IPS-18a (cell line): ENCODE measurements around the gene OR1D5.
"Not testable (repeated sequence)": the region's sequence is repeated elsewhere in the genome, so short reads cannot be mapped to it uniquely, and the experiment has no call there.

ENCODE experiments used
- H3K27ac ChIP-seq: one replicate; pipeline ENCODE4 v1.5.1; 2013; ENCODE audit warnings: low read length
- H3K27me3 ChIP-seq: one replicate; pipeline ENCODE4 v1.6.1; 2013; ENCODE audit warnings: mild to moderate bottlenecking, low read length; ENCODE audit not compliant: control insufficient read depth, insufficient read depth
- H3K36me3 ChIP-seq: one replicate; pipeline ENCODE4 v1.6.1; 2013; ENCODE audit warnings: low read depth, low read length; ENCODE audit not compliant: control insufficient read depth
- H3K4me1 ChIP-seq: one replicate; pipeline ENCODE4 v1.6.1; 2013; ENCODE audit warnings: low read depth, low read length; ENCODE audit not compliant: control insufficient read depth
- H3K4me3 ChIP-seq: one replicate; pipeline ENCODE4 v1.5.1; 2013; ENCODE audit warnings: low read length
- H3K9ac ChIP-seq: one replicate; pipeline ENCODE4 v1.6.1; 2013; ENCODE audit warnings: mild to moderate bottlenecking, low read length, moderate library complexity
- H3K9me3 ChIP-seq: one replicate; pipeline ENCODE4 v1.6.1; 2013; ENCODE audit warnings: low read depth, low read length; ENCODE audit not compliant: control insufficient read depth

Gene OR1D5, protein sequence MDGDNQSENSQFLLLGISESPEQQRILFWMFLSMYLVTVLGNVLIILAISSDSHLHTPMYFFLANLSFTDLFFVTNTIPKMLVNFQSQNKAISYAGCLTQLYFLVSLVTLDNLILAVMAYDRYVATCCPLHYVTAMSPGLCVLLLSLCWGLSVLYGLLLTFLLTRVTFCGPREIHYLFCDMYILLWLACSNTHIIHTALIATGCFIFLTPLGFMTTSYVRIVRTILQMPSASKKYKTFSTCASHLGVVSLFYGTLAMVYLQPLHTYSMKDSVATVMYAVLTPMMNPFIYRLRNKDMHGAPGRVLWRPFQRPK

DNA sequence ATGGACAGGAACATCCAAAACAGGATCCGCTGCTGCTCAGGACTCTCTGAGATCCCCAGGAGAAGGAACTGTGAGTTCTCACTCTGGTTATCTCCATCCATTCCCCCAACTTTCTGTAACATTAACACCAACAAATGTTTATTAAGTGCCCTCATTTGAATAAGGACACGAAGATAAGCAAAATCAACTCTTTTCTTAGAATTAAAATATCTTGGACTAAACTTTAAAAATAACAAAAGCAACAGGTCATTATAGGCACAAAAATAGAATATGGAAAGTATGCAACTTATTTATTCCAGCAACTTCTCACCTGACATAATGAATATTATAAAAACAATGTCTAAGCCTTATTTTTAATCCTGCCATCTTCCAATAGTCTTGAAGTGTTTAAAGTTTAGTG, at the start of gene OR1D5:
TSS of gene OR1D5 (minus strand) at position 101 of the 400 bp plus-strand sequence. CDS start at position 101, 0 bp downstream.
- H3K27ac ChIP-seq, H3K27me3 ChIP-seq, H3K9me3 ChIP-seq, H3K4me3 ChIP-seq, H3K9ac ChIP-seq, H3K4me1 ChIP-seq, H3K36me3 ChIP-seq: not testable (repeated sequence)

DNA sequence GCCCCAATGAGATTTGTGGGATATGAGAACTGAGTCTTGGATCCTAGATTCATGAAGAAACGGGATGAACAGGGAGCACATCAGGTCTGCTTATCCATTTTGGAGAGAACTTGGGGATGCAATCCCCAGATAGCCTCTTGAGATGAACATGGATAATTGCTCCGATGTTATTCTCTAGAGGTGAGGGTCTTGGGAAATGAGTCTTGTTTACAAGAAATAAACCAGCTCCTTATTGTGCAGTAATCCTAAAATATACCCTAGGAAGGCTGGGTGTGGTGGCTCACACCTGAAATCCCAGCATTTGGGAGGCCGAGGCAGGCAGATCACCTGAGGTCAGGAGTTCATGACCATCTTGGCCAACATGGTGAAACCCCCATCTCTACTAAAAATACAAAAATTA, 40.9 kb upstream of the OR1D5 start, which contains the start of gene OR1D2:
TSS of gene OR1D2 (minus strand) at position 101 of the 400 bp plus-strand sequence. CDS start 11,426 bp downstream, outside the sequence.
- Histone ChIP-seq H3K27me3 (no peaks in the 10 kb centered on the region), H3K9ac (no peak within 1 kb of the TSS), H3K4me3 (no peak within 1 kb of the TSS)

DNA sequence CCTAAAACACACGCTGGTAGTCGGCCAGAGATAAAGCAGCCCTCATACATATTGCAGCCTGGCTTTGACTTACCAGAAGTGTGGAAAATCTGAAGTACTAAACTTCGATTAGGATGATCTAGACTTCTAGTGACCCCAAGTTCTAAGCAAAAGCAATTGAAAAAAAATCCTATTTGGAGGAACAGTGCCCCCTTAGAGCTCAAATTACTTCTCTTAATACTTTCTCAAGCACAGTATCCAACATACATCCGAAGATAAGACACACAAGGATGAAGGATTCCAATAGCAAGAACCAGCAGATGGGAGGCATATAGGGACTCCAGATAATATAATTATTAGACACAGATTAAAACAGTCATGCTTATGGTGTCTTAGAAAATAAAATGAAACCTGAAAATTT, 10.4 kb upstream of the OR1D5 start:
- not testable (repeated sequence) for H3K27me3 ChIP-seq, H3K36me3 ChIP-seq, H3K4me3 ChIP-seq, H3K9ac ChIP-seq, H3K27ac ChIP-seq, H3K4me1 ChIP-seq, H3K9me3 ChIP-seq

More for the DNA sequence above, 40.9 kb upstream of the OR1D5 start, which contains the start of gene OR1D2:
- Histone ChIP-seq H3K9me3 (no peaks in the 10 kb centered on the region), H3K27ac (no peak within 1 kb of the TSS), H3K4me1 (no peaks in the 10 kb centered on the region), H3K36me3 (no peaks in the 10 kb centered on the region)

DNA sequence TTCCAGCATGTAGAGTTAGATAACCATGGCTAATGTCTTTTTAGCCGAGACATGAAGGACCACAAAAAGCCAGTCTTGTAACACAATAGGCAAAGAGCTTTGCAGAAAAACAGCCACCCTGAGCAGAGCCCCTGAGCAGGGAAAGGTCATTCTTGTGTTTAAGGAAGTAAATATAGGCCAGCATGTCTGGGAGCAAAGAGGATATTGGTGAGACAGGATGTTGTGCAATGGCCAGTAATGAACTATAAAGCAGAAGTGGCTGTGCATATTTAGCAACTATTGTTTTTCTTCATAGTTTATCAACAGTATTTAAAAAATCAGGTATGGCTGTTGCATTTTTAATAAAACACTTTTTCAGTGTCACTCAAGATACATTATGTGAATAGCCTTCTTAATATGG, 1.8 kb upstream of the OR1D5 start:
- H3K9ac ChIP-seq, H3K36me3 ChIP-seq: not testable (repeated sequence)

DNA sequence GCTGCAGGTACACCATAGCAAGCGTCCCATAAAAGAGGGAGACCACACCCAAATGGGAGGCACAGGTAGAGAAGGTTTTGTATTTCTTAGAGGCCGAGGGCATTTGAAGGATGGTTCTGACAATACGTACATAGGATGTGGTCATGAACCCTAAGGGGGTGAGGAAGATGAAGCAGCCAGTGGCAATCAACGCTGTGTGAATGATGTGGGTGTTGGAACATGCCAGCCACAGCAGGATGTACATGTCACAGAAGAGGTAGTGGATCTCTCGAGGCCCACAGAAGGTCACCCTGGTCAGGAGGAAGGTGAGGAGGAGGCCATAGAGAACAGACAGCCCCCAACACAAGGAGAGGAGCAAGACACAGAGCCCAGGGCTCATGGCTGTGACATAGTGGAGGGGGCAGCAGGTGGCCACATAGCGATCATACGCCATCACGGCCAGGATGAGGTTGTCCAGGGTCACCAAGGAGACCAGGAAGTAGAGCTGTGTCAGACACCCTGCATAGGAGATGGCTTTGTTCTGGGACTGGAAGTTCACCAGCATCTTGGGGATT, 506 bp downstream of the OR1D5 start:
- not testable (repeated sequence) for H3K4me3 ChIP-seq, H3K27me3 ChIP-seq, H3K9me3 ChIP-seq, H3K4me1 ChIP-seq, H3K27ac ChIP-seq, H3K36me3 ChIP-seq, H3K9ac ChIP-seq

More for the DNA sequence above, 1.8 kb upstream of the OR1D5 start:
- H3K4me3 ChIP-seq, H3K27ac ChIP-seq, H3K4me1 ChIP-seq, H3K9me3 ChIP-seq, H3K27me3 ChIP-seq: not testable (repeated sequence)

DNA sequence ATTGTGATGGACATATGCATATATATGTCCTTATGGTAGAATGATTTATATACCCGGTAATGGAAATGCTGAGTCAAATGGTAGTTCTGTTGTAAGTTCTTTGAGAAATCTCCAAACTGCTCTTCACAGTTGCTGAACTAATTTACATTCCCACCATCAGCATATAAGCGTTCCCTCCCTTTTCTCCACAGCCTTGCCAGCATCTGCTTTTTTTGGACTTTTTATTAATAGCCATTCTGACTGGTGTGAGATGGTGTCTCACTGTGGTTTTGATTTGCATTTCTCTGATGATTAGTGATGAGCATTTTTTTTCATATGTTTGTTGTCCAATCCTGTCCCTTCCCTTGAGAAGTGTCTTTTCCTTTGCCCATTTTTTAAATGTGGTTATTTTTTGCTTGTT, 8.5 kb downstream of the OR1D5 start:
- not testable (repeated sequence) for H3K27ac ChIP-seq, H3K4me1 ChIP-seq, H3K27me3 ChIP-seq, H3K9ac ChIP-seq, H3K36me3 ChIP-seq, H3K4me3 ChIP-seq, H3K9me3 ChIP-seq

DNA sequence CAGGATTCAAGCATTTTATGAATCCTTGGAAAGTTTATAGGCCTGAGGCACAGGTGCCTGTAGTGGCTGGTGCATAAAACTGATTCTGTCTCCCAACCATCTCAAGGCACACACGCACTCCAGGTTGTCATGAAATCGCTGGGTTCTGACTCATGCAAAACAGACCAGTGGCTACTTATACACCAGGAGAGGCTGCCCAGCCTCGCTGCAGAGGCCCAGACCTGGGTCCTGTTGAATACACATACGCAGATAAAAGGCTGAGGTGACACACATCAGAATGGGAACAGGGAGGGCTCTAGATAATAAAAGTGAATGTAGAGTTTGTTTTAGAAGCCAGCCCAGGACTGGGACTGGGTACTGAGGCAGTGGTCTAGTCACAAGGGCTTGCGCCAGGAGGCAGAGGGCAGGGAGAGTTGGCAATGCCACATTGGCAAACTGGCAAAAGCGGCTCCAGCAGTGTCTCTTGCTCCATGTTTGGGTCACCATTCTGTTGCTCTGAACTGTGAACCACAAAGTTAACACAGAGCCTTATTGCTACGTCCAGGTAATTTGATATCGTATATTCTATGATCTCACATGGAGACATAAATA, 13.6 kb downstream of the OR1D5 start:
- H3K4me1 ChIP-seq = no peaks in the 10 kb centered on the region
- H3K9ac ChIP-seq = peak overlapping the region; percentile 61
- H3K27me3 ChIP-seq = no peaks in the 10 kb centered on the region
- H3K36me3 ChIP-seq = no peaks in the 10 kb centered on the region
- no peak overlapping the region for H3K27ac ChIP-seq
- H3K9me3 ChIP-seq = no peaks in the 10 kb centered on the region
- peak overlapping the region; percentile 76 for H3K4me3 ChIP-seq

DNA sequence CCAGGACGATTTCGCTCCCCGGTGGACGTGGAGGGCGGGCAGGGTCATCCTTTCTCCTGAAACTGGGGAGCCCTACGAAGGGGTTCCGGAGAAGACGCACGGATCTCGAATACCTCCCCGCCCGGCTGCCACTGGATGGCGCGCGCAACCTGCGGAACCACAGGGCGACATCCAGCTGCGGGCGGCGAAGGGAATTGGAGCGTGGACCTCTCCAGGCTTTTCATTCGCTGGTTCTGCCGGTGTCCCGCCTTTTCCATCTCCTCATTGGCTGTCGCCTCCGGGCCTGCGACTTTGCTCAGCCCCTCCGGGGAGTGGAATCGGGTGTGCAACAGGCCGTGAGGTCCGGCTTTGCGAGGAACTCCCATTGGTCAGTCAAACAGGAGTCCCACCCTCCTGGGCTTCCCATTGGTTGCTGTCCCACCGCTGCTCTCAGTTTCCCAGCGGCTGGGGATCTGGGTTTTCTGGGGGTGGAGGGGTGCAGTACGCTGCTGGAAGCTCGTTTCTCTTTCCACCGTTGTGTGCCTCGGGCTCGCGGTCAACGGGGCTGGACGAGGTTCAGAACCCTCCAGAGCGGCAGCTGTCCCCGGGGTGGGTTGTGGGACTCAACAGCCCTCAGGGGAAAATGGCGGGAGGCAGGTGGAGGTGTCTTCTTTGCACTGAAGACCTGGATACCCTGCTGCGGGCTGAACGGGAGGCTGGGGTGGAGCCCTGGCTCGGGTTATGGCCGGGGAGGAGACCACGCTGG, 14.5 kb downstream of the OR1D5 start:
- Histone ChIP-seq H3K4me3 (peak overlapping the region; percentile 76), H3K27ac (peak overlapping the region; percentile 69), H3K27me3 (no peaks in the 10 kb centered on the region), H3K9me3 (peaks cover 6% of the 10 kb centered on the region), H3K9ac (peak overlapping the region; percentile 61), H3K36me3 (no peaks in the 10 kb centered on the region), H3K4me1 (no peaks in the 10 kb centered on the region)

DNA sequence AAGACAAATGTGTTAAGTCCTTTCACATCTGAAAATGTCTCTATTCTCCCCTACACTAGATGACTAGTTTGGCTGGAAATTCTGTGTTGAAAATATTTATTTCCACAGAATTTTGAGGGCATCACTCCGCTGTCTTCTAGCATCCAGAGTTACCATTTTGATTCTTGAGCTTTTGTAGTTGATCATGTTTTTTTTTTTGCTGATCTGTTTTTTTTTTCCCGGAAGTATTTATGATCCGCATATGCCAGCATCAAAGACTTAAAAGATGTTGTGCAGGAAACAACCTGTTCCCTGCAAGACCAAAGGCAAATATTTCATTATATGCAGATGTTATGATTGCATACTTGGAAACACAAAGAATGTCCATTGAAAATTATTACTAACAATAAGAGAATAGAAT, 16.7 kb downstream of the OR1D5 start:
- Histone ChIP-seq H3K27ac (no peak overlapping the region), H3K9ac (no peak overlapping the region), H3K4me1 (no peaks in the 10 kb centered on the region), H3K36me3 (no peaks in the 10 kb centered on the region), H3K27me3 (no peaks in the 10 kb centered on the region), H3K4me3 (no peak overlapping the region), H3K9me3 (peaks cover 13% of the 10 kb centered on the region)

DNA sequence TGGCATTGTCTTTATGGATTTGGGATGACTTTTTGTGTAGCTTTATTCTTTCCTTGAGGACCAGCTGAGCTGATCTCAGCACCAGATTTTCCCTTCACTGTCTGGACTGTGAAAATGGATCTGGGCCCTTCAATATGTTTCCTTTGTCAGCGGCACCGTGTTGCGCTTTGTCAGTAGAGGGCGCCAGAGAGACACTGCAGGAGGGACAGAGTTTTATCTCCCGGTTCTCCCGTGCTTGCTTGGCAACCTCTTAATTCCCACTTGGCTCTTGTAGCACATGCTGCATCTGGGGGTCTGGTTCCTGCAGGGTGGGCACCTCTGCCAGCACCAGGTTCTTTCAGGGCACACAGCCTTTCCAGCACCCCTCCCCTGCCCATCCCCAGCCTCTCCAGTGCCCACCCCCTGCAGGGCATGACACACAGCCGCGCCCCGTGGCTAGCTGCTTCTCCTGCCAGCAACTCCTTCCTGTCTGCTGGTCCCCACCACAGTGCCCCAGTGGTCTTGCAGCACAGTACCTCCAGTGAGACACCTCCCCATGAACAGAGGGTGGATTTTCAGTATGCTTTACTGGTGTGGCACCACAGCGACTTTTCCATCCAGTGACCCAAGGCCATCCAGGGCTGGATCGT, 19.6 kb downstream of the OR1D5 start:
- H3K27ac ChIP-seq = no peak overlapping the region
- H3K36me3 ChIP-seq = no peaks in the 10 kb centered on the region

DNA sequence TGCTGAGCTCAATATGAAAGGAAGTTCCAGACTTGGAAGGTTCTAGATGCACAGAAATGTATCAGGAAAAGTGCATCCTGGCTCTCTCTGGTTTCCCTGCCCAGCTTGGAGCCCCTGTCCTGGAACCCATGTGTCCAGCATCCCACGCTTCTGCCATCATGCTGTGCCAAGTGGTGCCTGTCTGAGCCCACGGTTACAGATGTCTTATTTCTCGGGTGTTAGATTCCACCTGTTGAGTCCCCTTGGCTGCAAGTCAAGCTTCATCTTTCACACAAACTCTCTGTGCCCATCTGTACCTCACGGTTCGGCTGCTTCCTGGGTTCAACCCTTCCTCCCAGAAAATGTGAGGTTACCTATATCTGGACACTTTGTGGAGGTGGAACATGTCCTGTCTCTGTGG, 22.5 kb downstream of the OR1D5 start:
- Histone ChIP-seq H3K36me3 (no peaks in the 10 kb centered on the region), H3K27me3 (no peaks in the 10 kb centered on the region), H3K9me3 (peaks cover 13% of the 10 kb centered on the region), H3K4me1 (no peaks in the 10 kb centered on the region), H3K9ac (no peak overlapping the region), H3K27ac (no peak overlapping the region), H3K4me3 (no peak overlapping the region)

More for the DNA sequence above, 19.6 kb downstream of the OR1D5 start:
- Histone ChIP-seq H3K9me3 (peaks cover 13% of the 10 kb centered on the region), H3K4me3 (no peak overlapping the region), H3K4me1 (no peaks in the 10 kb centered on the region), H3K27me3 (no peaks in the 10 kb centered on the region), H3K9ac (no peak overlapping the region)
